ENCODE measurements around the gene CEND1. TPM values are rescaled to one million over a fixed set of nuclear protein-coding genes. Genes with fewer than 3 reads are reported as not detected.
A peak's percentile ranks its signal among the peaks of the same experiment; 100 is the strongest.

Gene CEND1
- total RNA-seq, 1 experiment from 2014 or later, result 2.7 TPM

GRCh38 chr11:824292-824880, 34.5 kb upstream of the CEND1 start:
- Mint-ChIP-seq H3K27me3 (ENCODE audit: low read depth) (peaks cover 15% of the 10 kb centered on the region), H3K36me3 (no peaks in the 10 kb centered on the region), H3K4me3 (no peak overlapping the region), H3K4me1 (peaks cover 27% of the 10 kb centered on the region), H3K27ac (no peak overlapping the region), H3K9me3 (no peaks in the 10 kb centered on the region)
- ChIA-PET CTCF (no interaction called here), POLR2A (interaction anchor here (1.2 kb wide), 1 partner anchor 38 kb away, joined by 3 read pairs; no protein-coding TSS in a partner anchor)
- DNase-seq (ENCODE audit: low spot score), result no peak
- ATAC-seq, result no peak
- no peak for TF ChIP-seq E2F4 (CRISPR knock-in tag; IDR thresholded peaks at IDR 0.05; ENCODE audit: borderline replicate concordance, low read depth)
- no peak for TF ChIP-seq USF2 (CRISPR knock-in tag; IDR thresholded peaks at IDR 0.05)
- TF ChIP-seq HMGXB4 (CRISPR knock-in tag; IDR thresholded peaks at IDR 0.05), result peak; percentile 43; the same call in 1 of the 2 replicates

- no peak for DNase-seq (ENCODE audit: low spot score)
- H3K4me3 Mint-ChIP-seq, result no peak overlapping the region
- no peak for ATAC-seq
- TF ChIP-seq NR3C1 (CRISPR knock-in tag; conservative IDR thresholded peaks at IDR 0.05; ENCODE audit: low read depth) (no peak), STAT6 (CRISPR knock-in tag; conservative IDR thresholded peaks at IDR 0.05; ENCODE audit: low read depth) (no peak), ATF6 (CRISPR knock-in tag; IDR thresholded peaks at IDR 0.05) (no peak), SMAD4 (CRISPR knock-in tag; IDR thresholded peaks at IDR 0.05) (no peak), MLX (CRISPR knock-in tag; IDR thresholded peaks at IDR 0.05) (no peak), ZNF232 (CRISPR knock-in tag; IDR thresholded peaks at IDR 0.05) (no peak), AR (CRISPR knock-in tag; IDR thresholded peaks at IDR 0.05) (no peak)
- H3K27ac Mint-ChIP-seq, result no peak overlapping the region
- no peaks in the 10 kb centered on the region for H3K9me3 Mint-ChIP-seq
- ChIA-PET CTCF (no interaction called here), POLR2A (no interaction called here)
- H3K4me1 Mint-ChIP-seq, result peaks cover 21% of the 10 kb centered on the region
- no peaks in the 10 kb centered on the region for H3K36me3 Mint-ChIP-seq
- peaks cover 10% of the 10 kb centered on the region for H3K27me3 Mint-ChIP-seq (ENCODE audit: low read depth)
Measured at GRCh38 chr11:823441-824291, 33.8 kb upstream of the CEND1 start.

Measured in WTC11 (cell line).